Fibroblast of lung (primary cell): ENCODE results near the gene TATDN3.

Experiments used
- EZH2 ChIP-seq: IDR thresholded peaks from 2 replicates; pipeline ENCODE4 v1.5.1; 2012; ENCODE audit warnings: low read length, control low read depth, mild to moderate bottlenecking; ENCODE audit errors: missing control alignments
- TF ChIP-seq, protein P1 (sequence below), 2 donors: IDR thresholded peaks in 1 of 2; conservative IDR thresholded peaks in 1 of 2; 1 replicate in 1 of 2; 2 replicates in 1 of 2; pipeline ENCODE4 v1.5.1; 2011 to 2012; ENCODE audit warnings: low read length in 2 of 2, control low read depth in 1 of 2, inconsistent platforms in 1 of 2, low read depth in 1 of 2, mild to moderate bottlenecking in 1 of 2

- TF ChIP-seq, protein P1, sequence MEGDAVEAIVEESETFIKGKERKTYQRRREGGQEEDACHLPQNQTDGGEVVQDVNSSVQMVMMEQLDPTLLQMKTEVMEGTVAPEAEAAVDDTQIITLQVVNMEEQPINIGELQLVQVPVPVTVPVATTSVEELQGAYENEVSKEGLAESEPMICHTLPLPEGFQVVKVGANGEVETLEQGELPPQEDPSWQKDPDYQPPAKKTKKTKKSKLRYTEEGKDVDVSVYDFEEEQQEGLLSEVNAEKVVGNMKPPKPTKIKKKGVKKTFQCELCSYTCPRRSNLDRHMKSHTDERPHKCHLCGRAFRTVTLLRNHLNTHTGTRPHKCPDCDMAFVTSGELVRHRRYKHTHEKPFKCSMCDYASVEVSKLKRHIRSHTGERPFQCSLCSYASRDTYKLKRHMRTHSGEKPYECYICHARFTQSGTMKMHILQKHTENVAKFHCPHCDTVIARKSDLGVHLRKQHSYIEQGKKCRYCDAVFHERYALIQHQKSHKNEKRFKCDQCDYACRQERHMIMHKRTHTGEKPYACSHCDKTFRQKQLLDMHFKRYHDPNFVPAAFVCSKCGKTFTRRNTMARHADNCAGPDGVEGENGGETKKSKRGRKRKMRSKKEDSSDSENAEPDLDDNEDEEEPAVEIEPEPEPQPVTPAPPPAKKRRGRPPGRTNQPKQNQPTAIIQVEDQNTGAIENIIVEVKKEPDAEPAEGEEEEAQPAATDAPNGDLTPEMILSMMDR (conservative IDR thresholded peaks at IDR 0.05 in 1 of 2, IDR thresholded peaks at IDR 0.05 in 1 of 2; ENCODE audit: low read depth in 1 of 2, low read length in 2 of 2) = no peak
- no peak for TF ChIP-seq EZH2
These were observed 36.2 kb downstream of the TATDN3 start for GRCh38 chr1:212827831-212828278.
